SU-DHL-6 (cell line): ENCODE results near the gene ARL8B.

Source experiments
- CTCF ChIP-seq: fragments of 200-600 bp; sonication (generic); IDR thresholded peaks from one replicate; pipeline ENCODE4 v1.5.1; 2017; ENCODE audit warnings: antibody characterized with exemption, mild to moderate bottlenecking, low read length, moderate library complexity; ENCODE audit not compliant: insufficient read depth, poor library complexity, severe bottlenecking
- EZH2phosphoT487 ChIP-seq: fragments of 200-600 bp; sonication (generic), shearing (Covaris generic); conservative IDR thresholded peaks from 2 replicates; pipeline ENCODE4 v1.6.1; 2018; ENCODE audit warnings: mild to moderate bottlenecking, antibody characterized with exemption, low read length, moderate library complexity, mixed read lengths

GRCh38 chr3:5194341-5194740, 72.2 kb downstream of the ARL8B start:
- TF ChIP-seq CTCF (no peak), EZH2phosphoT487 (no peak)
